Stimulated activated CD4-positive, alpha-beta T cell treated with anti-CD3 and anti-CD28 coated beads, Interleukin-12 subunit alpha, Interleukin-12 subunit beta, amount 100 ng/mL, for 48 hours (primary cell): ENCODE measurements around the gene MGAT3.
"Not testable (repeated sequence)": the region's sequence is repeated elsewhere in the genome, so short reads cannot be mapped to it uniquely, and the experiment has no call there.

Experiments used
- DNase-seq, 3 donors: peaks; one replicate each; pipeline ENCODE4 v3.0.0-alpha.2; 2020; ENCODE audit warnings: low read depth in 2 of 3, low spot score in 1 of 3

MGAT3 gene

GRCh38 chr22:39456522-39457197 lies at the start of gene MGAT3:
Gene MGAT3 (plus strand): TSS chr22:39457012. CDS start chr22:39487348, 30,336 bp downstream.
- no peak for DNase-seq

GRCh38 chr22:39408173-39408572 lies 48.6 kb upstream of the MGAT3 start:
- DNase-seq: no peak

- DNase-seq: no peak
These were observed 48.0 kb upstream of the MGAT3 start for GRCh38 chr22:39408807-39409206.

- DNase-seq: no peak
These were observed 47.2 kb upstream of the MGAT3 start for GRCh38 chr22:39409516-39410029.

GRCh38 chr22:39410264-39410663 lies 46.5 kb upstream of the MGAT3 start:
- DNase-seq: no peak

- not testable (repeated sequence) for DNase-seq
These were observed 44.9 kb upstream of the MGAT3 start for GRCh38 chr22:39411828-39412365.

GRCh38 chr22:39413204-39413603 lies 43.6 kb upstream of the MGAT3 start:
- not testable (repeated sequence) for DNase-seq

- DNase-seq: no peak
These were observed 42.4 kb upstream of the MGAT3 start for GRCh38 chr22:39414377-39414776.

- DNase-seq: no peak
These were observed 41.9 kb upstream of the MGAT3 start for GRCh38 chr22:39414886-39415285.

- no peak for DNase-seq
These were observed 41.3 kb upstream of the MGAT3 start for GRCh38 chr22:39415506-39415905.

- DNase-seq: no peak
These were observed 40.5 kb upstream of the MGAT3 start for GRCh38 chr22:39416319-39416718.

GRCh38 chr22:39417641-39418040 lies 39.2 kb upstream of the MGAT3 start:
- no peak for DNase-seq

GRCh38 chr22:39418696-39419095 lies 38.1 kb upstream of the MGAT3 start:
- no peak for DNase-seq

- DNase-seq: no peak
These were observed 37.7 kb upstream of the MGAT3 start for GRCh38 chr22:39419096-39419495.

GRCh38 chr22:39419911-39420310 lies 36.9 kb upstream of the MGAT3 start:
- no peak for DNase-seq

GRCh38 chr22:39421691-39422090 lies 35.1 kb upstream of the MGAT3 start:
- no peak for DNase-seq

- no peak for DNase-seq
These were observed 34.7 kb upstream of the MGAT3 start for GRCh38 chr22:39422101-39422500.

- no peak for DNase-seq
These were observed 34.1 kb upstream of the MGAT3 start for GRCh38 chr22:39422721-39423120.

- DNase-seq: no peak
These were observed 32.8 kb upstream of the MGAT3 start for GRCh38 chr22:39423976-39424375.

- no peak for DNase-seq
These were observed 30.3 kb upstream of the MGAT3 start for GRCh38 chr22:39426380-39427043.

GRCh38 chr22:39427751-39428596 lies 28.8 kb upstream of the MGAT3 start:
- DNase-seq: no peak
